NB4 (cell line): ENCODE measurements around the gene ZMYND11.

Experiments used
- CTCF ChIP-seq: IDR thresholded peaks from one replicate; pipeline ENCODE4 v1.5.1; 2012; ENCODE audit warnings: low read depth, low read length
- POLR2A ChIP-seq: IDR thresholded peaks from 2 replicates; pipeline ENCODE4 v1.6.1; 2011; ENCODE audit warnings: mild to moderate bottlenecking; ENCODE audit not compliant: insufficient read length; ENCODE audit errors: extremely low read depth

- TF ChIP-seq CTCF: no peak
- no peak for TF ChIP-seq POLR2A
Observed at GRCh38 chr10:247480-247879, 112.2 kb downstream of the ZMYND11 start.
